Esophagus (tissue), 2 donors: Measurements from ENCODE around the gene OR5AR1. TPM values are rescaled to one million over a fixed set of nuclear protein-coding genes. Genes with fewer than 3 reads are reported as not detected.

Source experiments
- H3K27ac ChIP-seq, 2 donors: one replicate each; pipeline ENCODE4 v1.5.1; 2013; ENCODE audit warnings: low read depth in 2 of 2, mild to moderate bottlenecking in 2 of 2, inconsistent platforms in 1 of 2, low read length in 1 of 2, moderate library complexity in 1 of 2
- H3K27me3 ChIP-seq, 2 donors: one replicate each; pipeline ENCODE4 v1.6.1; 2013; ENCODE audit warnings: low read length in 2 of 2, control low read depth in 1 of 2, mild to moderate bottlenecking in 1 of 2; ENCODE audit not compliant: insufficient read depth in 2 of 2, control insufficient read depth in 1 of 2
- H3K36me3 ChIP-seq, 2 donors: one replicate each; pipeline ENCODE4 v1.6.1; 2013; ENCODE audit warnings: low read length in 1 of 2; ENCODE audit not compliant: control insufficient read depth in 2 of 2, insufficient read depth in 2 of 2
- H3K4me1 ChIP-seq, 2 donors: one replicate each; pipeline ENCODE4 v1.6.1; 2013; ENCODE audit warnings: low read length in 1 of 2; ENCODE audit not compliant: control insufficient read depth in 2 of 2, insufficient read depth in 2 of 2
- H3K4me3 ChIP-seq, 2 donors: one replicate each; pipeline ENCODE4 v1.5.1; 2013; ENCODE audit warnings: low read length in 2 of 2, mild to moderate bottlenecking in 2 of 2, low read depth in 1 of 2, moderate library complexity in 1 of 2
- H3K9me3 ChIP-seq, 2 donors: one replicate each; pipeline ENCODE4 v1.6.1; 2013; ENCODE audit warnings: mild to moderate bottlenecking in 2 of 2, low read depth in 1 of 2, low read length in 1 of 2, moderate library complexity in 1 of 2; ENCODE audit not compliant: control insufficient read depth in 2 of 2, insufficient read depth in 1 of 2
- WGBS, 2 donors: extraction: QIAGEN DNeasy Blood & Tissue Kit; methylation state at CpG; one replicate each; pipeline ENCODE4 v1.1.7; 2013; 5-methylcytosine and 5-hydroxymethylcytosine counted together
- polyA plus RNA-seq, 2 donors: library from polyadenylated mRNA; stranded (reverse); fragments of 200-250 nt; gene quantifications; one replicate each; pipeline ENCODE4 v1.2.3, GENCODE V29; 2013
- donor health status: healthy with polysubstance abuse.
- donor health status: Bipolar disorder and iron deficiency.

The OR5AR1 gene
- not detected for polyA plus RNA-seq

GRCh38 chr11:56663386-56663785 lies at the start of gene OR5AR1:
Gene OR5AR1 (plus strand): TSS chr11:56663686. CDS start chr11:56663686, 0 bp downstream.
- no peak within 1 kb of the TSS for H3K27ac ChIP-seq
- H3K9me3 ChIP-seq = peaks cover 3 to 6% of the 10 kb centered on the region in 2 donors
- H3K36me3 ChIP-seq = no peaks in the 10 kb centered on the region
- H3K27me3 ChIP-seq = no peaks in the 10 kb centered on the region
- no peak within 1 kb of the TSS for H3K4me3 ChIP-seq
- no peaks in the 10 kb centered on the region for H3K4me1 ChIP-seq
- WGBS, 2 donors = 64 to 67% methylated on average over 2 of the region's 2 CpGs

- 4 to 10% methylated on average over 3 of the region's 3 CpGs for WGBS, 2 donors
- Histone ChIP-seq H3K4me1 (no peaks in the 10 kb centered on the region), H3K27me3 (no peaks in the 10 kb centered on the region), H3K27ac (no peak overlapping the region), H3K4me3 (no peak overlapping the region), H3K9me3 (no peaks in the 10 kb centered on the region), H3K36me3 (no peaks in the 10 kb centered on the region)
Observed at GRCh38 chr11:56624661-56625110, 38.8 kb upstream of the OR5AR1 start.

- H3K36me3 ChIP-seq = no peaks in the 10 kb centered on the region
- no peaks in the 10 kb centered on the region for H3K9me3 ChIP-seq
- H3K4me3 ChIP-seq = no peak overlapping the region
- no peak overlapping the region for H3K27ac ChIP-seq
- WGBS, 2 donors = 53 to 57% methylated on average over 2 of the region's 2 CpGs
- H3K27me3 ChIP-seq = no peaks in the 10 kb centered on the region
- no peaks in the 10 kb centered on the region for H3K4me1 ChIP-seq
Observed at GRCh38 chr11:56625946-56626345, 37.5 kb upstream of the OR5AR1 start.

GRCh38 chr11:56632329-56632728 lies 31.2 kb upstream of the OR5AR1 start:
- no peaks in the 10 kb centered on the region for H3K9me3 ChIP-seq
- H3K36me3 ChIP-seq = no peaks in the 10 kb centered on the region
- no peak overlapping the region for H3K27ac ChIP-seq
- H3K27me3 ChIP-seq = no peaks in the 10 kb centered on the region
- no peaks in the 10 kb centered on the region for H3K4me1 ChIP-seq
- 62 to 74% methylated on average over 2 of the region's 2 CpGs for WGBS, 2 donors
- H3K4me3 ChIP-seq = no peak overlapping the region

- no peak overlapping the region for H3K4me3 ChIP-seq
- no peaks in the 10 kb centered on the region for H3K27me3 ChIP-seq
- peaks cover 2 to 4% of the 10 kb centered on the region in 2 donors for H3K9me3 ChIP-seq
- H3K4me1 ChIP-seq = no peaks in the 10 kb centered on the region
- no peaks in the 10 kb centered on the region for H3K36me3 ChIP-seq
- H3K27ac ChIP-seq = no peak overlapping the region
- 68 to 79% methylated on average over 2 of the region's 2 CpGs for WGBS, 2 donors
Observed at GRCh38 chr11:56636861-56637260, 26.6 kb upstream of the OR5AR1 start.

GRCh38 chr11:56637500-56637899 lies 26.0 kb upstream of the OR5AR1 start:
- no peaks in the 10 kb centered on the region for H3K36me3 ChIP-seq
- no peaks in the 10 kb centered on the region for H3K4me1 ChIP-seq
- H3K27ac ChIP-seq = no peak overlapping the region
- peaks cover 2 to 6% of the 10 kb centered on the region in 2 donors for H3K9me3 ChIP-seq
- WGBS, 2 donors = 61 to 73% methylated on average over 3 of the region's 3 CpGs
- H3K27me3 ChIP-seq = no peaks in the 10 kb centered on the region
- H3K4me3 ChIP-seq = no peak overlapping the region

GRCh38 chr11:56642339-56642738 lies 21.1 kb upstream of the OR5AR1 start, which contains the start of gene OR5AP2:
Gene OR5AP2 (minus strand): TSS chr11:56642439. CDS start chr11:56642439, 0 bp downstream.
- 77 to 84% methylated on average over 2 of the region's 2 CpGs for WGBS, 2 donors
- H3K9me3 ChIP-seq = peaks cover 2 to 6% of the 10 kb centered on the region in 2 donors
- H3K4me1 ChIP-seq = no peaks in the 10 kb centered on the region
- H3K4me3 ChIP-seq = no peak within 1 kb of the TSS
- no peak within 1 kb of the TSS for H3K27ac ChIP-seq
- H3K27me3 ChIP-seq = no peaks in the 10 kb centered on the region
- no peaks in the 10 kb centered on the region for H3K36me3 ChIP-seq

GRCh38 chr11:56659755-56660154 lies 3.7 kb upstream of the OR5AR1 start:
- Histone ChIP-seq H3K4me3 (no peak overlapping the region), H3K9me3 (peaks cover 3 to 6% of the 10 kb centered on the region in 2 donors), H3K27ac (no peak overlapping the region), H3K4me1 (no peaks in the 10 kb centered on the region), H3K27me3 (no peaks in the 10 kb centered on the region), H3K36me3 (no peaks in the 10 kb centered on the region)
- WGBS, 2 donors = 29 to 34% methylated on average over 3 of the region's 3 CpGs

GRCh38 chr11:56670984-56671383 lies 7.5 kb downstream of the OR5AR1 start:
- no peaks in the 10 kb centered on the region for H3K36me3 ChIP-seq
- H3K27ac ChIP-seq = no peak overlapping the region
- peaks cover 0 to 2% of the 10 kb centered on the region in 2 donors for H3K9me3 ChIP-seq
- no peaks in the 10 kb centered on the region for H3K4me1 ChIP-seq
- 56 to 62% methylated on average over 2 of the region's 2 CpGs for WGBS, 2 donors
- no peaks in the 10 kb centered on the region for H3K27me3 ChIP-seq
- no peak overlapping the region for H3K4me3 ChIP-seq

- Histone ChIP-seq H3K27me3 (no peaks in the 10 kb centered on the region), H3K9me3 (no peaks in the 10 kb centered on the region), H3K4me1 (no peaks in the 10 kb centered on the region), H3K27ac (no peak overlapping the region), H3K36me3 (no peaks in the 10 kb centered on the region), H3K4me3 (no peak overlapping the region)
- 67% methylated on average over 1 of the region's 1 CpG for WGBS, 2 donors
Observed at GRCh38 chr11:56688554-56689100, 25.1 kb downstream of the OR5AR1 start.
